K562 (cell line): ENCODE measurements around the gene ANXA9. TPM values are rescaled to one million over a fixed set of nuclear protein-coding genes. Genes with fewer than 3 reads are reported as not detected.
A peak's percentile ranks its signal among the peaks of the same experiment; 100 is the strongest.

Source experiments
- DIDO1 ChIP-seq: fragments of 450-650 bp; IDR thresholded peaks from 2 replicates; pipeline ENCODE4 v1.6.1; 2016; ENCODE audit warnings: low read depth, missing biosample characterization, missing genetic modification characterization
- E2F6 ChIP-seq, 2 experiments: IDR thresholded peaks; 2 replicates each; pipeline ENCODE4 v1.6.1; 2011; ENCODE audit warnings: borderline replicate concordance in 1 of 2, control low read depth in 1 of 2, low read depth in 1 of 2, low read length in 1 of 2, mild to moderate bottlenecking in 1 of 2, mixed read lengths in 1 of 2, moderate library complexity in 1 of 2; ENCODE audit not compliant: insufficient read depth in 1 of 2, insufficient read length in 1 of 2, poor library complexity in 1 of 2, severe bottlenecking in 1 of 2; ENCODE audit errors: extremely low read depth in 1 of 2
- E2F8 ChIP-seq: fragments of 450-650 bp; IDR thresholded peaks from 2 replicates; pipeline ENCODE4 v1.7.1; 2018; ENCODE audit warnings: mild to moderate bottlenecking, low read depth; ENCODE audit not compliant: partially characterized antibody
- ETS1 ChIP-seq: conservative IDR thresholded peaks from 2 replicates; pipeline ENCODE4 v1.6.1; 2011; ENCODE audit warnings: low read depth, mild to moderate bottlenecking, low read length; ENCODE audit not compliant: control insufficient read depth
- HDAC2 ChIP-seq: fragments of 450-650 bp; IDR thresholded peaks from 2 replicates; pipeline ENCODE4 v1.6.1; 2016; ENCODE audit warnings: mild to moderate bottlenecking
- NCOA4 ChIP-seq: fragments of 450-650 bp; IDR thresholded peaks from 2 replicates; pipeline ENCODE4 v1.6.1; 2018; ENCODE audit warnings: mild to moderate bottlenecking; ENCODE audit not compliant: partially characterized antibody
- NELFE ChIP-seq: IDR thresholded peaks from 2 replicates; pipeline ENCODE4 v1.6.1; 2011; ENCODE audit warnings: mild to moderate bottlenecking; ENCODE audit not compliant: insufficient read depth, insufficient read length
- PPARD ChIP-seq: fragments of 250-450 bp; sonication (Bioruptor Pico); IDR thresholded peaks from 2 replicates; pipeline ENCODE4 v1.8.0; 2022; ENCODE audit warnings: inconsistent platforms, mild to moderate bottlenecking, moderate library complexity
- RAD21 ChIP-seq, 2 experiments: fragments of 250-450 bp in 1 of 2; fragments of 450-650 bp in 1 of 2; sonication (Bioruptor Pico) in 1 of 2; formaldehyde crosslinking in 1 of 2; IDR thresholded peaks in 1 of 2; conservative IDR thresholded peaks in 1 of 2; 2 replicates each; pipeline versions ENCODE4 v1.4.0 to v1.8.0; 2020 to 2022; ENCODE audit warnings: mild to moderate bottlenecking in 2 of 2, moderate library complexity in 1 of 2
- RBM22 ChIP-seq: fragments of 200-400 bp; formaldehyde crosslinking; IDR thresholded peaks from 2 replicates; pipeline ENCODE4 v1.6.1; 2018; ENCODE audit warnings: low read length, low read depth; ENCODE audit not compliant: poor library complexity, severe bottlenecking
- TBL1XR1 ChIP-seq, 2 experiments: IDR thresholded peaks; 2 replicates each; pipeline ENCODE4 v1.6.1; 2012; ENCODE audit warnings: improper control_type of control experiment in 2 of 2, low read length in 2 of 2, mild to moderate bottlenecking in 1 of 2
- ZC3H8 ChIP-seq: fragments of 450-650 bp; IDR thresholded peaks from 2 replicates; pipeline ENCODE4 v1.6.1; 2017
- ZNF282 ChIP-seq: sonication (generic); formaldehyde crosslinking; IDR thresholded peaks from 2 replicates; pipeline ENCODE4 v1.8.1; 2023; ENCODE audit warnings: missing genetic modification reagents
- ZNF589 ChIP-seq: fragments of 200-800 bp; sonication (Bioruptor generic); IDR thresholded peaks from 2 replicates; pipeline ENCODE4 v1.6.1; 2016; ENCODE audit warnings: low read depth, missing genetic modification characterization, missing compliant biosample characterization
- ZNF609 ChIP-seq: sonication (generic); formaldehyde crosslinking; IDR thresholded peaks from 2 replicates; pipeline ENCODE4 v1.8.1; 2023; ENCODE audit warnings: missing genetic modification reagents, mild to moderate bottlenecking, borderline replicate concordance
- ZNF77 ChIP-seq: fragments of 250-450 bp; sonication (Bioruptor Pico); IDR thresholded peaks from 2 replicates; pipeline ENCODE4 v1.5.0; 2020
- ZNF778 ChIP-seq: fragments of 450-650 bp; formaldehyde crosslinking; IDR thresholded peaks from 2 replicates; pipeline ENCODE4 v1.4.0; 2020; ENCODE audit warnings: mild to moderate bottlenecking, moderate library complexity
- ZNF830 ChIP-seq: fragments of 250-450 bp; sonication (Bioruptor Pico); IDR thresholded peaks from 2 replicates; pipeline ENCODE4 v1.5.0; 2021; ENCODE audit warnings: mild to moderate bottlenecking
- polyA plus RNA-seq, 8 experiments: library from polyadenylated mRNA; depleted of rRNA in 4 of 8; stranded (reverse) in 5 of 8; unstranded in 3 of 8; fragments of >200 nt; fragmentation: Nextera tagmentation in 2 of 8; fragmentation: Illumina TruSeq in 1 of 8; extraction: Ambion mirVana in 2 of 8; extraction: Trizol in 1 of 8; gene quantifications; 2 replicates each; pipeline versions ENCODE4 v1.2.1 to v1.2.3, GENCODE V29; 2011 to 2014; ENCODE audit warnings: inconsistent platforms in 1 of 8, missing spikeins in 1 of 8
- total RNA-seq, 7 experiments: library from RNA; depleted of rRNA in 6 of 7; stranded (reverse); fragments of >200 nt in 6 of 7; fragmentation: Illumina TruSeq in 2 of 7; extraction: Trizol in 2 of 7; gene quantifications; 2 replicates each; pipeline versions ENCODE4 v1.2.1 to v1.2.3, GENCODE V29; 2011 to 2021; ENCODE audit warnings: low replicate concordance in 1 of 7

ANXA9 gene
- total and polyA plus RNA-seq, 9 of the 15 experiments (the other 6 are each of a cell fraction or from before 2014, with no cell fraction given) = 0.24 to 1.6 (median 0.57) TPM

GRCh38 chr1:150999051-150999674, 17.1 kb downstream of the ANXA9 start (continued):
- TF ChIP-seq E2F8 = no peak
- no peak for TF ChIP-seq ZC3H8
- no peak; the same call in 1 of the 2 replicates for TF ChIP-seq ETS1
- no peak for TF ChIP-seq ZNF778 (CRISPR knock-in tag)
- TF ChIP-seq HDAC2 = peak; percentile 84
- no peak for TF ChIP-seq NELFE
- TF ChIP-seq NCOA4 = no peak
- no peak for TF ChIP-seq TBL1XR1 (IDR thresholded peaks at IDR 0.05; ENCODE audit: low read length in 2 of 2)
- peak in 1 of 2 experiments; percentile 48 for TF ChIP-seq E2F6 (IDR thresholded peaks at IDR 0.05; ENCODE audit: borderline replicate concordance in 1 of 2, extremely low read depth in 1 of 2, insufficient read depth in 1 of 2, insufficient read length in 1 of 2, low read depth in 1 of 2, low read length in 1 of 2, poor library complexity in 1 of 2, severe bottlenecking in 1 of 2)
- no peak for TF ChIP-seq DIDO1
- TF ChIP-seq ZNF830 (CRISPR knock-in tag) = no peak
- no peak for TF ChIP-seq ZNF282 (CRISPR knock-in tag)
- no peak for TF ChIP-seq RAD21 (CRISPR knock-in tag; conservative IDR thresholded peaks at IDR 0.05 in 1 of 2, IDR thresholded peaks at IDR 0.05 in 1 of 2)
- TF ChIP-seq ZNF77 (CRISPR knock-in tag) = no peak
- TF ChIP-seq PPARD (CRISPR knock-in tag) = no peak
- TF ChIP-seq ZNF609 (CRISPR knock-in tag) = no peak
- TF ChIP-seq RBM22 = no peak
- TF ChIP-seq ZNF589 (CRISPR knock-in tag) = peak; percentile 48; the same call in 1 of the 2 replicates
